Hematopoietic multipotent progenitor cell treated with erythropoietin and hydrocortisone succinate and interleukin-3 and kit ligand, for 8 days (in vitro differentiated cells): ENCODE data around the gene IFIT1.
A peak's percentile ranks its signal among the peaks of the same experiment; 100 is the strongest.

Experiments
- DNase-seq: peaks from one replicate; pipeline ENCODE4 v3.0.0-alpha.2; 2015

IFIT1 gene, protein sequence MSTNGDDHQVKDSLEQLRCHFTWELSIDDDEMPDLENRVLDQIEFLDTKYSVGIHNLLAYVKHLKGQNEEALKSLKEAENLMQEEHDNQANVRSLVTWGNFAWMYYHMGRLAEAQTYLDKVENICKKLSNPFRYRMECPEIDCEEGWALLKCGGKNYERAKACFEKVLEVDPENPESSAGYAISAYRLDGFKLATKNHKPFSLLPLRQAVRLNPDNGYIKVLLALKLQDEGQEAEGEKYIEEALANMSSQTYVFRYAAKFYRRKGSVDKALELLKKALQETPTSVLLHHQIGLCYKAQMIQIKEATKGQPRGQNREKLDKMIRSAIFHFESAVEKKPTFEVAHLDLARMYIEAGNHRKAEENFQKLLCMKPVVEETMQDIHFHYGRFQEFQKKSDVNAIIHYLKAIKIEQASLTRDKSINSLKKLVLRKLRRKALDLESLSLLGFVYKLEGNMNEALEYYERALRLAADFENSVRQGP

DNA sequence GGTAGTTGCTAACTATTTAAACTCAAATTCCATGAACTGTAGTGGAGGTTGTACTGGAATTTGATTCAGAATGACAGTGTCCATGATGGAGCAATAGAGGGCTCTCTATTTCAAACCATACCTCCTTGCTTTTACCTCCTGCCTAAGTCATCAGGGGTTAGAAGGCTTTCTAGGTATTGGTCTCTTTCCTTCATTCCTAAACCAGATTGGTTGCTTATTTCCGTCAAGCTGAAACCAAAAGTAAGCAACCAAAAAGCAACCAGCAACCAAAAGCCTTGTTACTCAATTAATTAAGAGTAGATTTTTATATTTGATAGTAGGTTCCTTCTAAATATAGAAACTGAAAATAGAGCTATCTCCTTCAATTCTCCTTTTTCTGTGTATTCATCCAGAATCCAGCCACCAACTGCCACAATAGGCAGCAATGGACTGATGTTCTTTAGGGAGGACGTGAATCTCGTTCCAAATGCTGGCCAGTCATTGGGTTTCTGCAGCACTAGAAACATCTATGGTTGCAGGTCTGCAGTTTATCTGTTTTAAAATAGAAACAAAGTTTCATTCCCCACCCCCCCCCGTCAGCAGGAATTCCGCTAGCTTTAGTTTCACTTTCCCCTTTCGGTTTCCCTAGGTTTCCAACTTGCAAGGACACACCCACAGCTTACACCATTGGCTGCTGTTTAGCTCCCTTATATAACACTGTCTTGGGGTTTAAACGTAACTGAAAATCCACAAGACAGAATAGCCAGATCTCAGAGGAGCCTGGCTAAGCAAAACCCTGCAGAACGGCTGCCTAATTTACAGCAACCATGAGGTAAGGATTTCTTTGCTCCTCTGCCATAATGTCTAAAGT, at the start of gene IFIT1:
TSS of gene IFIT1 (plus strand) at position 717 of the 850 bp plus-strand sequence. CDS start at position 807, 90 bp downstream.
- DNase-seq = peak; percentile 88

DNA sequence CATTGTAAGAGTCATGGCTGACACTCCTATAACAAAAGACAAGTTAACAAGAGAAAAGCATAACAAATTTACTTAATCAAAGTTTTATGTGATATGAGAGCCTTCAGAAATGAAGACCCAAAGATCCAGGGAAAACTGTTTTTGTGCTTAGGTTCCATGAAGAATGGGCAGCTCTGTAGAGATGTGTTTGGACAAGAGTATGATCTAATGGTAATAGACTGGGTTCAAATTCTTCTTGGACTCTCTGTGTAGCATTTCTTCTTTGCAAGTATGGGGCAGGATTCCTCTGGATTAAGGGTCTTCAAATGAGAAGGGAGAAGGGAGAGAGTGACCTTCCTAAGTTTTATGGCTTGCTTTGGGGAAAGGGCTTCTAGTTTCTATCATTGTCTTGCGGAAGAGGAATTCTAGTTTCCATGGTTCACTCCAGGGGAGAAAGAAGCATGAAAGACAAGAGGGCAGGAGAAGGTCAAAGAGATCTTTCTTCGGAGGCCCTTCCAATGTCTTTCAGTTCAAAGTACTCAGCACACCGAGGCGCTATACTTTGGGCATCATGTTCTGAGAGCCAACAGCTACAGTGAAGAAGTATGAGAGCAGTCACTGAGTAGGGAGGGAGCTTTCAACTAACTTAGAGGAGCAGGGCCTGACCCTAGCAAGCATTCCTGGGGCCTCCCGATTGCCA, 49.2 kb upstream of the IFIT1 start:
- no peak for DNase-seq

DNA sequence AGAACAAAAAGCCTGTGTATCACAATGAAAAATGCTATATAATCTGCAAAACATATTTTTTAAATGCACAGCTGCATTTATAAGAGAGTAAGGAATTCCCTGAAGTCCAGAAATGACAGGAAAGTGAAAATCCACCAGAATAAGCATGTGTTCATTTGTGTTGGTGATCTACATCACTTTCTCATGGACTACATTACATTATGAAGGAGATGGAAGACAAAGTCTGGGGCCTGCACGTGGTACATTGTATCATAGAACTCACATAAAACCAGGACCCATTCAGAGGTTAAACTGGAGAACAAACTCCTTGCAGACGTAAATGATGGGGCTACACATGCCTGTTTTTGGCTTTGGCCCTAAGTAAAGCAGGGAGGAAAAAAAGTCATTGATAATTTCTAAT, 48.3 kb upstream of the IFIT1 start:
- DNase-seq = no peak

DNA sequence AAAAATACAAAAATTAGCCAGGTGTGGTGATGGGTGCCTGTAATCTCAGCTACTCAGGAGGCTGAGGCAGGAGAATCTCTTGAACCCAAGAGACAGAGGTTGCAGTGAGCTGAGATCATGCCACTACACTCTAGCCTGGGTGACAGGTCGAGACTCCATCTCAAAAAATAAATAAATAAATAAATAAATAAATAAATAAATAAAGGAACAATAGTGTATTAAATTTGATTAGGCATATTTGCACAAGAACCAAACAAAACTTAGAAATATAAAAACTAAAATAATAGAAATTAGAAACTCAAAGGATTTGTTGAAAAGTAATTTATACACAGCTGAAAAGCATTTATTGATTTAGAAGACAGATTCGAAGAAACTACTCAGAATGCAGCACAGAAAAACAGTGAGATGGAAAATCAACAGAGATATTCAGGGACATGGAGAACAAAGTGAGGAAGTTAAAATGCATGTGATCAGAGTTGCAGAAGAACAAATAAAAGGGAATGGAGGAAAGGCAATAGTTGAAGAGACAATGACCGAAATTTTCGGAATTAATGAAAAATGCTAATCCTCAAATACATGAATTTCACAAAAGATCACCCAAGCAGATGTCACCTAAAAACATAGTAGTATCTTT, 46.9 kb upstream of the IFIT1 start:
- no peak for DNase-seq

DNA sequence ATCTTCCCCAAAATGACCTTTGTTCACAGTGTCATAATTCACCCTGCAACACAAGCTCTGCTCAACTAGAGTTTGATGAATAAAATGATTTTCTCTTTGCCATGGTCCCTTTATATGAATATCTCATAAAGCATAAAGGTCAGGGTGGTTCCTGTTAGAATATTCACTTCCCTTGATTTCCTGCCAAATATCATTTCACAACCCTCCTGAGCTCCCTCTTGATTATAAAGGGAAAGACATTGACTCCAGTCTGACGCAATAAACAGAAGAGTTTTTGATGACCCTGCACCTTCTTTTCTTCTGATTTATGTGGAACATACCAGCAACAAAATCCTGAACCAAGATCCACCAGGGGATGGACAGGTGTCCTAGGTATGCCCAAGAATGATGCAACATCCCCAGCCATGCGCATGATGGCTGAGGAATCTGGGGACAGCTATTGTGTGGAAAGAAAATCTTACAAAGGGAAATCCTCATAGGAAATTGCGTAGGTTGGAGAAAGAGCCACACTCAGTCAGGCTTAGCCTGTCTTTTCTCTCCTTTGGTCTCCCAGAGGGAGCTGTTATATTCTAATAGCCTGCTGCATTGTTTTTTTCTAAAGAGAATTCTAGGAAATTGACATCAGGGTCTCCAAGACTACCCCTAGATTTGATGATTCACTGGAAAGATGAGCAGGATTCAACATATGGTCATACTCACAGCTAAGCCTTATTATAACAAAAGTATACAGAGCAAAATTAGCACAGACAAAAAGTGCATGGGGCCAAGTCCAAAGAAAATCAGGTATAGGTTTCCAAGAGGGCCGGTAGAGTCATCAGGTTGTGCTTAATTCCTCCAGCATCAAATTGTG, 45.8 kb upstream of the IFIT1 start:
- DNase-seq = no peak

DNA sequence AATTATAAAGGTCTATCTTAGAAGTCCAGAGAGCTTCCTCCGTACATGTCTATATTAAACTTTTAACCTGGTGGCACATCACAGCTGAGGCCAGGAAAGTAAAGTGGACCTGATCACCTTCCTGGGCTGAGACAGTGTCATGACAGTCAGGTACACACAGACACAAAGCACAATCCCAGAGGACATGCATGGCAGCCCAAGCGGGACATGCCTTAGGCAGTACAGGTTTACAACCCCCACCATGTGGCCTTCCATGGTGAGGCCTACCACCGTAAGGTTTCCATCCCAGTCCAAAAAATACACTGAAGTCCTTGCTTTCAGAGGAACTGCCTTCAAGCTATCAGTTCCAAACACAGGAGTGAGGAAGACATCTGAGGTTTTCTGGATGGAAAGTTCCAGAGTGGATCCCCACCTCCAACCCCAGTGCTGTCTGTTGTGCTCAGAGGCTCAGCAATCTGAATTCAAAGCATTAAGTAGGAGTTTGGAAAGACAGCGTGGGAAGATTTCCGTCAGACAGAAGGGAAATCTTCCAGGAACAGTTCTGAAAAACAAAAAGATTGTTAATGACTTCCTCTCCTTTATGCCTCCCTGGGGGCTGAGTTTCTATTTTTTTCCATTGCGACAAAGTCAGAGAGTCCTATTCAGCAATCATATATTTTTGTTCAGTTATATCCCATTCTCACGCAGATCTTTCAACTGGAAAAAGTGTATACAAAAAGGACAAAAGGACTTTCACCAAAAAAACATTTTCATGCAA, 44.5 kb upstream of the IFIT1 start:
- no peak for DNase-seq

DNA sequence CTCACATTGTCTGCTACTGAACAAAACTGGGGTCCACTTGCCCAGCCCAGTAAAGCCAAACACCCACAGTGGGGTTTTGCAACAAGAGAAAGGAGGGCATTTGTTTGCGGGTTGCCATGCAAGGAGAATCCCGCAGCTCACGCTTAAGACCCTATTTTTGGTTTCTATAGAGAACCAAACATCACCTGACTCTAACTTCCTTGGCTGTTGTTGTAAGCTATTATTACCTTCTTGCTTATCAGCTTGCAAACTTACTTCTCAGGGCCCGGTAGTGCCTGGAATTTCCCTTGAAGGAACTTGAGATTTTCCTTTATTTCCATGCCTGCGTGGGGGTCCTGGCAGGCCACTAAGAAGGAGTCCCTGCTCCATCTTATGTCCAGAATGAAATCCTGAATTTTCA, 43.9 kb upstream of the IFIT1 start:
- no peak for DNase-seq

DNA sequence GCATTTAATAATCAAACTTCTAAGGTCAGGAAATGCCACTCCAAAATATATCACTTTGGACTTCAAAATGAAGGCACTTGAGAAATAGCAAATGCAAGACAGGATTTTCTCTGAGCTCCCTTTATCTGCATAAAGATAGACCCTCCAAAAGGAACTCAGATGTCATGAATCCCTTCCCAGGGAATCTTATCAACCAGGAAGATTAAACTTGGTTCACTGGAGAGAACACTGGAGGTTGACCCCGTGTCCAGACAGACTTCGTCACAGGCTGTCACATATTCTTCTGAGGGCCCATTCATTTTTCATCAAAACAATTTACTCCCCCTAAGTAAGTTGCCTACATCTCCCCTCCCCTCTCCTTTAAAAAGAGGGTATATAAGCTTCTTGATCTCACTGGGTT, 43.4 kb upstream of the IFIT1 start:
- DNase-seq = no peak

DNA sequence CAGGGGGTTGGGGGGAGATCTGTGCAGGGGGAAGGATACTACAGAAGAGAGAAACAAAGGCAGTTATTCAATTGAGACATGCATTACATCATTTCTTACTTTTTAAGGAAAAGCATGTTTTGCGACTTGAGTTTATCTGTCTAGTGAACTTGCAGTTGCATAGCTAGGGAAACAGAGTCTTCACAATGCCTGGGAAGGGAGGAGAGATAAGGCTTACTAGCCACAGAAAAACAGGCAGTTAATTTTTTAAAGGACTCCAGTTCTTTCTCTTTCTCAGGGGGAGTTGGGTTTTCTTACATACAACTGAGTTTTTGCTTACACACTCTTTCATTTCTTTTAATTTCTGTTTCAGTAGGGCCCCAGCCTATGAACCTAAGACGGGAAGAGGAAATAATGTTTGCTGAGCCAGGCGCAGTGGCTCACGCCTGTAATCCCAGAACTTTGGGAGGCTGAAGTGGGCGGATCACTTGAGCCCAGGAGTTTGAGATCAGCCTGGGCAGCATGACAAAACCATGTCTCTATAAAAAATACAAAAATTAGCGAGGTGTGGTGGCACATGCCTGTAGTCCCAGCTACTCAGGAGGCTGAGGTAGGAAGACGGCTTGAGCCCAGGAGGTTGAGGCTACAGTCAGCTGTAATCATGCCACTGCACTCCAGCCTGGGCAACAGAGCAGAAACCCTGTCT, 41.6 kb upstream of the IFIT1 start:
- DNase-seq = peak; percentile 85

DNA sequence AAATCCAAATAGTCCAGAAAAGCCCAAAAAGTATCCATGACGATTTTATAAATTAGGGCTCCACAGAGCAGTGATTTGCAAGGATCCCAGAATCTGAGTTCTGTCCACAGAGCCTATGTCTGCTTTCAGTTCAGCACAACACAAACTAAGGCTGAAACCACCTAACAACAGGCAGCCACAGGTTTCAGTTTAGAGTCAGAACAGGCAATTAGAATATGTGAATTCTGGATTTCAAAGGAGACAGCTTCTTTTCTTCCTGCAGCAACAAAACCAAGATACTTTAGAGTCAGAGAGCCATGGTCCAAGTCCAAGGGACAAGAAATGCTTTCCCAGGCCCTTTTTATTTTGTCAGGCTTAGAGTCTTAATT, 41.0 kb upstream of the IFIT1 start:
- no peak for DNase-seq

DNA sequence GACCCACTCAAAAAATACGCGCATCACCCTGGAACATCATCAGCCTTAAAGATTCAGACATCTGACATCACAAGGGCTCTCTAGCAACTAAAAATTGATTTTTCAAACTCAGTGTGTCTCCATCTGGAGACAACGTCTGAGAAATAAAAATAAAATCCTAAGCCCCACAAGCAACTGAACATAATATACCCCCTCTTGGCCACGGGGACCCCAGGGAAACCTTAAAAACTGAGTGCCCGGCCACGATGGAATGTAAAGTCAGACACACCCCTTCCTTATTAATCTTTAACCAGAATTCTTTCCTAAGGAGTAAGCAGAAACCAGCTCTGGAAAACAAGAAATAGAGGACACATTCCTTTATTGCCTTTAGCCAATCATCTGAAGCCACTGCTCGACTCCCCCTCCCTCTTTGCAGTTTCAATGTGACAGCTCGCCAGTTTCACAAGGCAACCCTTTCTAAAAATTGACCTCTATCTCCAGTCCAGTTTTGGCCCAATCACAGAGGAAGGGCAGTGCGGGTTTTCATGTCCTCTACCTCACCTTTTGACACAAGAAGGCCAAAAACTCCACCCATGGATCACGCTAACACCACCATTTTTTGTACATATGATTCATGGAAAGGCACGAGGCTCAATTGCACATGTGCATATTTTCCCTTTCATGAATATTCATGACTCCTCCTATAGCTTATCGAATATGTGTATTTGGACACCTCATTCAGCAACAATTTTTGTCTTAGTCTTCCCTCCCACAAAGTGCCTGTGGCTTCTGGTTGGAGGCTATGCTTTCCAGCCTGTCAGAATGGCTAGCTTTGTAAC, 40.4 kb upstream of the IFIT1 start:
- peak; percentile 14 for DNase-seq

DNA sequence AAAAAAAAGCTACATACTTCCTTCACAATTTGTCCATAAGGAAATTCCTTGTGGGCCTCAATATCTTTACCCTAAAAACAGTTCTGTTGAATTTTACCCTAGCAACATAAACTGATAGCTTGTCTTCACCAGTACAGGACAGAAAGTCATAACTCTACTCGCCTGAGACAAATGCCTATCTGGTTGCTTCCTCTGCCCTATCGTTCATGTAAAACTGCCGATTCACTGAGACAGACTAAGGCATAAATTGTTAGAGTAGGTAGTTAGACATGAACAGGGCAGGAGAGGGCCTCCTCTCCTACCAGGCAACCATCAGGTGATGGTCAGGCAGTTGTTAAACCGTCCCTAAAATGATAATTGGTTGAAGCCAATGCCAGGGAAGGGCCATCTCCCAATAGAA, 39.6 kb upstream of the IFIT1 start:
- DNase-seq = peak; percentile 80

DNA sequence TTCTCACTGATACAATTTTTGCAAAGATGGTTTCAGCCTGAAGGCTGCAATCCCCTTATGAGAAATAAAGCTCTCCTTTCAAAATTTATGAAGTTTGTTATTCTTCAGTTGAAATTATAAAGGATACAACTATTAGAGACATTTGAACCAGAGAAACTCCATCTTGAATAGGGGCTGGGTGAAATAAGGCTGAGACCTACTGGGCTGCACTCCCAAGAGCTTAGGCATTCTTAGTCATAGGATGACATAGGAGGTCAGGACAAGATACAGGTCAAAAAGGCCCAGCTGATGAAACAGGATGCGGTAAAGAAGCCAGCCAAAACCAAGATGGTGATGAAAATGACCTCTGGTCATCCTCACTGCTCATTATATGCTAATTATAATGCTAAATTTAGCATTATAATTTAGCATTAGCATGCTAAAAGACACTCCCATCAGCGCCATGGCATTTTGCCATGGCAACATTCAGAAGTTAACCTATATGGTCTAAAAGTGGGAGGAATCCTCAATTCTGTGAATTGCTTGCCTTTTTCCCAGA, 37.0 kb upstream of the IFIT1 start:
- peak; percentile 32 for DNase-seq

DNA sequence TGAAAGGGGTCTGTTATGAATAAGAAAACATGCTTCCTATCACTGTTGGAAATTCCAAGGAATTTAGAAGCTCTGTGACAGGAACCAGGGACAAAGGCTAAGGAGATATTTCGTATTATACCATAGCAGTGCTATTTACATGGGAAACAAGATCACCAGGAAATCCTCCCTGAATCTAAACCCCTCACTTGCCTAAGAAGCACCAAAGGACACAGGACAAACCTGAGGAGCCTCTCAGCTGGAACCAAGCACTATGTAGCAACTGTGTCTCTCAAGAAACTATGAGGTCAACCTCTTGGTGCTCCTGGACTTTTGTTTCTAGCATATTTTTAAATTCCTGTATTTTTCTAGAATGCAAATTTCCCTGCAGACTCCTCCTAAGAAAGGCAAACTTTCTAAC, 35.3 kb upstream of the IFIT1 start:
- DNase-seq = no peak

DNA sequence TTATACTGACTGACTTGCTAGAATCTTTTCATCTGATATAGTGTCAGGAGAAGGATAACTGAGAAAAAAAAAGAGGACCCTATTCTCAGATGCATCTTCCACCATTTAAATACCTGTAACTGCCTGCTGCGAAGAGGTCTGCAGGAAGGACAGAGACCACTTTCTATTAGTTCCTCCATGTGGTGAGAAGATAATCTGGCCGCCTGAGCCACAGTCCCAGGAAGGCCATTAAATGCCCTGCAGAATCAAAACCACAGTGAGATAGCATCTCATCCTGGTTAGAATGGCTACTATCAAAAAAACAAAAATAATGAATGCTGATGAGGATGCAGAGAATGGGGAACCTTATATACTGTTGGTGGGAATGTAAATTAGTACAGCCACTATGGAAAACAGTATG, 34.4 kb upstream of the IFIT1 start:
- DNase-seq = no peak

DNA sequence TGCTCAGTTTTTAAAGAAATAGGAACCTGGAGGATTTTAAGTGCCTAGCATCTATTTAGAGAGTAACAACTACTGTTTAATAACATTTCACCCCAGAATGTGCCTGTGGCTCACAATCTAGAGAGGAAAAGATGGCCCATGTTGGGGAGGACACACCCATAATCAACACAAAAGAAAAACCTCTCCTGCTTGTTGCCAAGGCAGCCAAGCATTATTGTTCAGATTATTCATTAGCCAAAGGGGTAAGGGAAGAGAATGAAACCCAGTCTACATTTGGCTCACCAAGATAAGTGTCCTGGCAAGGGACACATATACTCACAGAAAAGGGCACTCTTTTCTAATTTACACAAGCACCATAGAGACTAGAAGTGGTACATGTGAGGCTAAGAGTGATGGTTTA, 32.3 kb upstream of the IFIT1 start:
- DNase-seq = peak; percentile 84

DNA sequence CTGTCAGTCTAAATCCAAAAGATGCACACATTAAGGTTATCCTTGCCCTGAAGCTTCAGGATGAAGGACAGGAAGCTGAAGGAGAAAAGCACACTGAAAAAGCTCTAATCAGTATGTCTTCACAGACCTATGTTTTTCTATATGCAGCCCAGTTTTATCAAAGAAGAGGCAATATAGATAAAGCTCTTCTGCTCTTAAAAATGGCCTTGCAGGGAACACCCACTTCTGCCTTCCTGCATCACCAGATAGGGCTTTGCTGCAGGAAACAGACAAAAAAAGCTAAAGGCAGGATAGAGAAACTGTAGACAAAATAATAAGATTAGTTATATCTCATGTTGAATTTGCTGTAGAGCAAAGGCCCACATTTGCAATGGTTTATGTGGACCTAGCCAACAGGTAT, 29.5 kb upstream of the IFIT1 start:
- DNase-seq = peak; percentile 89

DNA sequence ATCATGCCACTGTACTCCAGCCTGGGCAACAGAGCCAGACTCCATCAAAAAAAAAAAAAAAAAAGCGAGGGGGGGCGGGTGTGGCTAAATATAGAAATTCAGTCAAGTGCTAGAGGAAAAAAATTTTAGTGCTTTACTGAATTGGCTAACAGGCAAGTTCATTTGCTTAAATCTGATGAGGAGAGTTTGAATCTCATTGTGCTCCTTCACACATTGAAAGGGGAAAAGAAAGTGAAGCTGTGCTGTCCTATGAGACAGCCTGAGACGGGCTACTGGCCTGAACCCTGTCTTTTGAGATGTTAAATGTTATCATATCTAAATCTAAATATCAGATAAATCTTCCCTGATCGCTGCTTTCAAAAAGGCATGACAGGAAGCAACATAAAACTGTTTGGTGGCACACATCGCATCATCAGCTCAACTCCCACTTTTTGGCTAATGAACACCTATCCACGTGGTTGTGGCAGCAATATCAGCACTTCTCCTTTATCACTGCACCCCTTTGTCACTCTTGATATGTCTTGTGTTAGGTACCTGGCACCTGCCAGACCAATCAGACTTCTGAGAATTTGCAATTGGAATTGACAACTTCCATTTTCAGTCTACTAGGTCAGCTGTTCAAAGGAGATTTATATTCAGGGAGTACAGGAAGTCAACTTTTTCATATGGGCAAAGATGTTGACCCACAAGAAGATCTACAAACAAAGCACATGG, 28.5 kb upstream of the IFIT1 start:
- peak; percentile 10 for DNase-seq

DNA sequence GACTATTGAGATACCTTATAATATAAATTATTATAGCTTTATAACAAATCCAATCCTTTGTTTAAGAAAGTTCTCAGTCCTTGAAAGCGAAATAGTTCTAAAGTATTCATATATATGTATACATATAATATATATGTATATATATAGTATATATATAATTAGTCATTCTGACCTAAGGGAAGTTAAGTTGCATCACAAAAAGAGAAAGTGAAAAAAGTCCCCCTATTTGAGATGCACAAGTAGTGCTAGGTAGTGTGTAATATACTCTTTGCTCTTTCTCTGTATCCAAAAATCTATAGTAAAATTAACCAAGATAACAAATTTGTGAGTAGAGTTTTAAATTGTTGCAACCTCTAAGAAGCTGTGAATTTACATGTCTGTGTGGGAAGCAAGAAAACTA, 27.9 kb upstream of the IFIT1 start:
- no peak for DNase-seq
